Suprapubic skin (tissue), 4 donors: ENCODE measurements around the gene TBXAS1. TPM values are rescaled to one million over a fixed set of nuclear protein-coding genes. Genes with fewer than 3 reads are reported as not detected.

ENCODE experiments used
- DNase-seq, 2 donors: peaks; one replicate each; pipeline ENCODE4 v3.0.0-alpha.2; 2019; ENCODE audit warnings: low spot score in 2 of 2
- H3K27ac ChIP-seq: fragments of 200-600 bp; sonication (generic); one replicate; pipeline ENCODE4 v1.5.1; 2019
- H3K27me3 ChIP-seq: fragments of 200-600 bp; sonication (generic); one replicate; pipeline ENCODE4 v1.5.1; 2019
- H3K36me3 ChIP-seq: fragments of 200-600 bp; sonication (generic); one replicate; pipeline ENCODE4 v1.5.1; 2019
- H3K4me1 ChIP-seq: fragments of 200-600 bp; sonication (generic); one replicate; pipeline ENCODE4 v1.5.1; 2019
- H3K4me3 ChIP-seq: fragments of 200-600 bp; sonication (generic); one replicate; pipeline ENCODE4 v1.5.1; 2019; ENCODE audit warnings: mild to moderate bottlenecking
- H3K9me3 ChIP-seq: fragments of 200-600 bp; sonication (generic); one replicate; pipeline ENCODE4 v1.5.1; 2019
- EP300 ChIP-seq: sonication (generic); formaldehyde crosslinking; IDR thresholded peaks from one replicate; pipeline ENCODE4 v1.6.1; 2017; ENCODE audit warnings: antibody characterized with exemption
- POLR2A ChIP-seq, 2 donors: fragments of 450-650 bp; IDR thresholded peaks; one replicate each; pipeline ENCODE4 v1.6.1; 2017; ENCODE audit warnings: antibody characterized with exemption in 2 of 2, mild to moderate bottlenecking in 2 of 2, moderate library complexity in 2 of 2
- POLR2AphosphoS5 ChIP-seq, 3 donors: sonication (generic); formaldehyde crosslinking; IDR thresholded peaks; one replicate each; pipeline ENCODE4 v1.6.1; 2017; ENCODE audit warnings: antibody characterized with exemption in 3 of 3
- WGBS: methylation state at CpG from one replicate; pipeline ENCODE4 v1.1.5; 2018; 5-methylcytosine and 5-hydroxymethylcytosine counted together
- total RNA-seq, 4 donors: library from RNA; depleted of rRNA; stranded (reverse); fragments of >200 nt; gene quantifications; one replicate each; pipeline ENCODE4 v1.1.0, GENCODE V29; 2016
- TF ChIP-seq, protein P1 (sequence below), 2 donors: fragments of 200-600 bp in 1 of 2; fragments of 450-650 bp in 1 of 2; sonication (generic) in 1 of 2; IDR thresholded peaks; one replicate each; pipeline ENCODE4 v1.5.1; 2016 to 2019; ENCODE audit warnings: antibody characterized with exemption in 2 of 2, mild to moderate bottlenecking in 1 of 2, moderate library complexity in 1 of 2

Gene TBXAS1
- total RNA-seq, 4 donors from 2014 or later, result 1.4 to 2.4 (median 2.1) TPM

DNA sequence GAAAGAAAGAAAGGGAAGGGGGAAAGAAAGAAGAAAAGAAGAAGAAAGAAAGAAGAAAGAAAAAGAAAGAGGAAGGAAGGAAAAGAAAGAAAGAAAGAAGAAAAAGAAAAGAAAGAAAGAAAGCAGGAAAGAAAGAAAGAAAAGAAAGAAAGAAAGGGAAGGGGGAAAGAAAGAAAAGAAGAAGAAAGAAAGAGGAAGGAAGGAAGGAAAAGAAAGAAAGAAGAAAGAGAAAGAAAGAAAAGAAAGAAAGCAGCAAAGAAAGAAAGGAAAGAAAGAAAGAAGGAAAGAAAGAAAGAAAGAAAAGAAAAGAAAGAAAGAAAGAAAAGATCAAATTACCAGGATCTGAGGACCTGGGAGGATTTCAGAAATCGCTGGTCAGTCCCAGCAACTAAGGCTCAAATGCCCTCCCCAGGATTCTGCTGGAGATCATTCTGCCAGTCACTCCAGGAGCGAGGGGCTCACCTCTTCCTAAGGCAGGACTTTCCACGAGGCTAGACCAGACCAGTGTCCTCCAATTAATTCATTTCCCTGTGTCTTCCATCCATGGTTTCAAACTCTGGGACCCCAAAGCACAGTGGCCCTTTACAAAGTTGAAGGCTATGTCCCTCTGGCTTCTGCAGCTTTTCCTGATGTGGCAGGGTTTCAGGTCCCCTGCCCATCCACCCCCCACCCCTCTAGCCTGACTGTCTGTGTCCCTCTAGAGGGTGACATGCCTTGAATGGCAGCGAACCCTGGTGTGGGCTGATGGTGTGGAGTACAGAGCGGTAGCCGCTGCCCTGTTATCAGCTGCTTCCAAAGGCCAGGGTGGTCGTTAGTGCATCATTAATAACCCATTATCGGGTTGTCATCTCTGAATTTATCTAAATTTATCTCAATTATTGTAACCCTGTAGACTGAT lies 155.8 kb downstream of the TBXAS1 start:
- Histone ChIP-seq H3K36me3 (no peaks in the 10 kb centered on the region), H3K4me1 (no peaks in the 10 kb centered on the region), H3K27me3 (no peaks in the 10 kb centered on the region), H3K9me3 (no peaks in the 10 kb centered on the region), H3K4me3 (no peak overlapping the region), H3K27ac (no peak overlapping the region)
- TF ChIP-seq POLR2A (IDR thresholded peaks at IDR 0.05), result no peak
- TF ChIP-seq EP300, result no peak
- TF ChIP-seq, protein P1, sequence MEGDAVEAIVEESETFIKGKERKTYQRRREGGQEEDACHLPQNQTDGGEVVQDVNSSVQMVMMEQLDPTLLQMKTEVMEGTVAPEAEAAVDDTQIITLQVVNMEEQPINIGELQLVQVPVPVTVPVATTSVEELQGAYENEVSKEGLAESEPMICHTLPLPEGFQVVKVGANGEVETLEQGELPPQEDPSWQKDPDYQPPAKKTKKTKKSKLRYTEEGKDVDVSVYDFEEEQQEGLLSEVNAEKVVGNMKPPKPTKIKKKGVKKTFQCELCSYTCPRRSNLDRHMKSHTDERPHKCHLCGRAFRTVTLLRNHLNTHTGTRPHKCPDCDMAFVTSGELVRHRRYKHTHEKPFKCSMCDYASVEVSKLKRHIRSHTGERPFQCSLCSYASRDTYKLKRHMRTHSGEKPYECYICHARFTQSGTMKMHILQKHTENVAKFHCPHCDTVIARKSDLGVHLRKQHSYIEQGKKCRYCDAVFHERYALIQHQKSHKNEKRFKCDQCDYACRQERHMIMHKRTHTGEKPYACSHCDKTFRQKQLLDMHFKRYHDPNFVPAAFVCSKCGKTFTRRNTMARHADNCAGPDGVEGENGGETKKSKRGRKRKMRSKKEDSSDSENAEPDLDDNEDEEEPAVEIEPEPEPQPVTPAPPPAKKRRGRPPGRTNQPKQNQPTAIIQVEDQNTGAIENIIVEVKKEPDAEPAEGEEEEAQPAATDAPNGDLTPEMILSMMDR (IDR thresholded peaks at IDR 0.05), result no peak
- no peak for TF ChIP-seq POLR2AphosphoS5 (IDR thresholded peaks at IDR 0.05)
- no peak for DNase-seq
- WGBS, result 76% methylated on average over 8 of the region's 8 CpGs

DNA sequence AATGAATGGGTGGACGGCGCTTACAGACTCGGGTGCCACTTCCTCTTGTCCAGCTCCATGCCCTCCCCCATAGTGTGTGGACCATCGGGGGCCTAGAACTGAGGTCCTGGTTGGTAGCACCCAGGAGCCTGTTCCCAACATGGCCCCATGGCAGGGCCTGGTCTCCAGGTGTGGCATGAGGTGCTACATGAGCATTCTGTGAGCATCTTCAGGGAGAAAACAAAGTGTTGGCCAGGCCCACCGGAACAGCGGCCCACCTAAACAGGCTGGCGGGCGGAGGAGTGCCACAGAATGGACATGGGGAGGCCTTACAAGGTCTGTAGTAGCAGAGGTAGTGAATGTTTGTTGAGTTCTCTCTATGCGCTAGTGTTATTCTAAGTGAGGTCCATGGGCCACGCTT lies 156.7 kb downstream of the TBXAS1 start:
- Histone ChIP-seq H3K4me1 (no peaks in the 10 kb centered on the region), H3K27ac (no peak overlapping the region), H3K4me3 (no peak overlapping the region), H3K9me3 (no peaks in the 10 kb centered on the region), H3K36me3 (no peaks in the 10 kb centered on the region), H3K27me3 (no peaks in the 10 kb centered on the region)
- DNase-seq, result no peak
- TF ChIP-seq, protein P1 (IDR thresholded peaks at IDR 0.05), result no peak
- TF ChIP-seq POLR2AphosphoS5 (IDR thresholded peaks at IDR 0.05) (no peak), POLR2A (IDR thresholded peaks at IDR 0.05) (no peak), EP300 (no peak)
- WGBS, result 92% methylated on average over 10 of the region's 10 CpGs

DNA sequence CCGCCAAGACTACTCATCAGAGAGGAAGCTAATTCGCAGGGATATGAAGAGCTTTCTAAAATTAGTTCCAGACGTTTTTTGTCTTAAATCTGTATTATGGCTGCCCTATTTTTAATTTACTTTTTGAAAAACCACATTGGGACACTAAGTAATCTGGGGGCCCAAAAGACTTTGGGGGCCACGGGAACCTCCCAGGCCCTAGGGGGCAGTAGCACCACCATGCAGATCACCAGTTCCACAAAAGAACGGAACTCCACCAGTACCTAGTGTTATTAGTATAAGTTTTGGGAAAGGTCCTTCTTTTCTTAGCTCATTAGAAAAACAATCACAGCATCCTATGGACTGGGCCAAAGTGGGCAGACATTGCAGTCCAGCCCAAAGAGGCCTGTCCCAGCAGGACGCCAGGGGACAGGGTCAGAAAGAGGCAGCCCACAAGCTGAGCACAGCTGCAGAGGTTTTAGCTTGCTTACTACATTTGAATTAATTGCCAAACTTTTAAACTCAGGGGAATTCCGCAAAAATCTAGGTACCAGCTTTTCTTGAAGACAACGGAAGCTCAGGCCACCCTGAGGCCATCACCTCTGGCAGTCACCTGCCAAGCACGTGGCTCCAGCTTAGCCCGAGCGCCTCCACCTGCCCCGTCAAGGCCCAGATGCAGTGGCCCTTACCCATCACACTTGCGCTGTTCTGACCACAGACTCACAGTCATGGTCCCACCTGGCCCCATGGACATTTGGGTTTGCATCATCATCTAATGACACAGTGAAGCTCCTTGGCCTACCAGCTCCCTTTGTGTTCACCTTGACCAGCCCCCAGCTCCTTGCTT lies 158.8 kb downstream of the TBXAS1 start:
- no peaks in the 10 kb centered on the region for H3K27me3 ChIP-seq
- no peaks in the 10 kb centered on the region for H3K4me1 ChIP-seq
- no peaks in the 10 kb centered on the region for H3K9me3 ChIP-seq
- WGBS, result 65% methylated on average over 12 of the region's 13 CpGs
- TF ChIP-seq POLR2A (IDR thresholded peaks at IDR 0.05) (no peak), EP300 (no peak), POLR2AphosphoS5 (IDR thresholded peaks at IDR 0.05) (no peak)
- TF ChIP-seq, protein P1 (IDR thresholded peaks at IDR 0.05), result no peak
- no peak for DNase-seq
- H3K27ac ChIP-seq, result no peak overlapping the region
- H3K4me3 ChIP-seq, result no peak overlapping the region
- H3K36me3 ChIP-seq, result no peaks in the 10 kb centered on the region

DNA sequence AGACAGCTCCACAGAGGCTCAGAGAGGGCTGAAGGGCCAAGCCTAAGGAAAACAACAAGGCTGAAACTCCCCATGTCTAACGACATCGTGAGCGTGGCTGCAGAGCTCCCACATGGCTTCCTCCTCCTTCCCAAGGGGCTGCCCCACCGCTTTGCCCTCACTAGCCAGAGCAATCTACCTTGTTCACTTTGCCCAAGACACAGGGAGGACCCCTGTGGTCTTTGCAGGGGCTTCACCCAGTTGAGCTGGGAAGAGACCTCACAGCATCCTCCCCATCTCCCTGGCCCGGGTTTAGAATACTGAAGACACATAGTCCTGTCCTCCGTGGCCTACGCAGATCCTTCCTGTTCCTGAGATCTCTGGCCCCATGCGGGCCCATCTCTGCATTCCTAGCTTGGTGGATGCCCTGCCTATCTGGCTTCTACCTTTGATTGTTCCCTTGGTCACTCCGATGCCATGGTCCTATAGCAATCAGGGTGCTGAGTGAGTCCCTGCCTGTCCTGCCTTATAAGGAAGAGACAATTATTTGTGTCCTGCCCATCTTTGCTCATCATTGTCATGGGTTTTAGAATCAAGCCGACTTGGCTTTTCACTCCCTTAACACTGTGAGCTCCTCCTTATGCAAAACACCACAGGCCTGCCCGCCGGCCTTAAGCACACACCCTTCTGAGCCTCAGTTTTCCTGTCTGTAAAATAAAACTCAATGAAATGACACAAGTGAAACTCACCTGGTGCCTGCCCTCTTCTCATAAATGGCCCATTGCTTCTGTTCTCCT lies 160.5 kb downstream of the TBXAS1 start:
- H3K4me3 ChIP-seq, result no peak overlapping the region
- no peaks in the 10 kb centered on the region for H3K27me3 ChIP-seq
- H3K27ac ChIP-seq, result no peak overlapping the region
- H3K36me3 ChIP-seq, result no peaks in the 10 kb centered on the region
- H3K9me3 ChIP-seq, result no peaks in the 10 kb centered on the region
- no peak for DNase-seq
- no peaks in the 10 kb centered on the region for H3K4me1 ChIP-seq
- 83% methylated on average over 12 of the region's 12 CpGs for WGBS
- no peak for TF ChIP-seq POLR2A (IDR thresholded peaks at IDR 0.05)
- no peak for TF ChIP-seq POLR2AphosphoS5 (IDR thresholded peaks at IDR 0.05)
- no peak for TF ChIP-seq EP300
- TF ChIP-seq, protein P1 (IDR thresholded peaks at IDR 0.05), result no peak
